Measurements from ENCODE around the gene PRRT1.

- TF ChIP-seq EP300 (IDR thresholded peaks at IDR 0.05; ENCODE audit: borderline replicate concordance) = no peak
- no peak for TF ChIP-seq RAD21 (IDR thresholded peaks at IDR 0.05; ENCODE audit: low read depth)
- TF ChIP-seq MAX (IDR thresholded peaks at IDR 0.05) = no peak
- TF ChIP-seq EGR1 (IDR thresholded peaks at IDR 0.05) = no peak
- no peak for TF ChIP-seq TCF12 (IDR thresholded peaks at IDR 0.05; ENCODE audit: low read depth)
- no peak for TF ChIP-seq CEBPB (IDR thresholded peaks at IDR 0.05)
- TF ChIP-seq YY1 (IDR thresholded peaks at IDR 0.05; ENCODE audit: low read depth) = no peak
- TF ChIP-seq FOXM1 (IDR thresholded peaks at IDR 0.05; ENCODE audit: borderline replicate concordance, low read depth) = no peak
- TF ChIP-seq CREB1 (IDR thresholded peaks at IDR 0.05; ENCODE audit: low read depth) = no peak
- no peak for TF ChIP-seq USF1 (IDR thresholded peaks at IDR 0.05)
- no peak for TF ChIP-seq TAF1 (IDR thresholded peaks at IDR 0.05; ENCODE audit: low read depth)
- no peak for TF ChIP-seq REST (IDR thresholded peaks at IDR 0.05; ENCODE audit: low read depth)
- no peak for TF ChIP-seq TEAD4 (IDR thresholded peaks at IDR 0.05)
- TF ChIP-seq ZBTB7A (IDR thresholded peaks at IDR 0.05; ENCODE audit: low read depth) = no peak
Observed at GRCh38 chr6:32164295-32164694, 12.6 kb upstream of the PRRT1 start, which contains the start of gene EGFL8.
